IPS DF 4.7 (cell line): ENCODE measurements around the gene KBTBD4.
"Not testable (repeated sequence)": the region's sequence is repeated elsewhere in the genome, so short reads cannot be mapped to it uniquely, and the experiment has no call there.

Experiments used
- DNase-seq: peaks from one replicate; pipeline ENCODE4 v3.0.0-alpha.2; 2013; ENCODE audit warnings: low spot score; ENCODE audit errors: extremely low read depth

Gene KBTBD4

DNA sequence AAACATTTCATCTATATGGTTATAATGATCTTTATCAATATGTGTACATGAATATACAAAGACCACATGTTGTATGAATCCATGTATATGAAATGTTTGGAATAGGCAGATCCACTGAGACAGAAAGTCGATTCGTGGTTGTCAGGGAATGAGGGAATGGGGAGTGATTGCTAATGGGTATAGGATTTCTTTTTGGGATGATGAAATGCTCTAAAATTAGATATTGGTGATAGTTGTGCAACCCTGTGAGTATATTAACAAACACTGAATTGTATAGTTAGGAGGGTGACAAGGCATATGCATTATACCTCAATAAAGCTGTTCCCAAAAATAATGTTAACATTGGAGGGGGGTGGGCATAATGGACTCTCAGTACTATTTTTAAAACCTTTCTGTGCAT lies 18.3 kb downstream of the KBTBD4 start:
- no peak for DNase-seq

DNA sequence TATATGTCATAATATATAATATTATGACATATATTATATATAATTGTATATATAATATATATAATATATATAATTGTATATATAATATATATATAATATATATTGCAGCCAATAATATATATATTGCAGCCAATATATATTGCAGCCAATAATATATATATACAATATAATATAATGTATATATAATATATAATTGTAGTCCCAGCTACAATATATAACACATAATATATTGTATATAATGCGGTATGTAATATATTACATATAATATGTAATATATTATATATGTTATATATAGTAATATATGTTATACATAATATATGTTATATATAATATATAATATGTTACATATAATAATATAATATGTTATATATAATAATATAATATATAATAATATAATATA lies 20.1 kb downstream of the KBTBD4 start:
- no peak for DNase-seq

DNA sequence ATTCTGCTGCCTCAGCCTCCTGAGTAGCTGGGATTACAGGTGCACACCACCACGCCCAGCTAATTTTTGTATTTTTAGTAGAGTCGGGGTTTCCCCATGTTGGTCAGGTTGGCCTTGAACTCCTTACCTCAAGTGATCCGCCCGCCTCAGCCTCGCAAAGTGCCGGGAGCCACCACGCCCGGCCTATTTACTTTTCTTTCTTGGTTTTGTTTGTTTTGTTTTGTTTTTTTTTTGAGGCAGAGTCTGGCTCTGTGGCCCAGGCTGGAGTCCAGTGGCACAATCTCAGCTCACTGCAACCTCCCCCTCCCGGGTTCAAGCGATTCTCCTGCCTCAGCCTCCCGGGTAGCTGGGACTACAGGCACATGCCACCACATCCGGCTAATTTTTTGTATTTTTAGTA lies 21.8 kb downstream of the KBTBD4 start:
- not testable (repeated sequence) for DNase-seq

DNA sequence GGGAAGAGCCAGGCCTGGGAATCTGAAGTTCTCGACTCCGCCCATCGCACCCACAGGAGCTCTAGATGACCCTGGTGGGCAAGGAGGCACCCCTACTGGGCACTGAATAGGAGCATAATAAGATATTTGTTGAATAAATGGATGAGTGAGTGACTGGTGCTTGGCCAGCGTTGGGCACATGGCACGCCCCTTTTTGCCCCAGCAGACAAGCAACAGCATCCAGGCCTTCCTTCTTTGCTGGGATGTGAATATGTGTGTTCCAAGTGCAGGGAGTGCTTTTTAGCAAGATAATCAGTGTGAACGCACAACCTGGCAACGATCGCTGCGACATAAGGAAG lies 25.4 kb downstream of the KBTBD4 start:
- no peak for DNase-seq

DNA sequence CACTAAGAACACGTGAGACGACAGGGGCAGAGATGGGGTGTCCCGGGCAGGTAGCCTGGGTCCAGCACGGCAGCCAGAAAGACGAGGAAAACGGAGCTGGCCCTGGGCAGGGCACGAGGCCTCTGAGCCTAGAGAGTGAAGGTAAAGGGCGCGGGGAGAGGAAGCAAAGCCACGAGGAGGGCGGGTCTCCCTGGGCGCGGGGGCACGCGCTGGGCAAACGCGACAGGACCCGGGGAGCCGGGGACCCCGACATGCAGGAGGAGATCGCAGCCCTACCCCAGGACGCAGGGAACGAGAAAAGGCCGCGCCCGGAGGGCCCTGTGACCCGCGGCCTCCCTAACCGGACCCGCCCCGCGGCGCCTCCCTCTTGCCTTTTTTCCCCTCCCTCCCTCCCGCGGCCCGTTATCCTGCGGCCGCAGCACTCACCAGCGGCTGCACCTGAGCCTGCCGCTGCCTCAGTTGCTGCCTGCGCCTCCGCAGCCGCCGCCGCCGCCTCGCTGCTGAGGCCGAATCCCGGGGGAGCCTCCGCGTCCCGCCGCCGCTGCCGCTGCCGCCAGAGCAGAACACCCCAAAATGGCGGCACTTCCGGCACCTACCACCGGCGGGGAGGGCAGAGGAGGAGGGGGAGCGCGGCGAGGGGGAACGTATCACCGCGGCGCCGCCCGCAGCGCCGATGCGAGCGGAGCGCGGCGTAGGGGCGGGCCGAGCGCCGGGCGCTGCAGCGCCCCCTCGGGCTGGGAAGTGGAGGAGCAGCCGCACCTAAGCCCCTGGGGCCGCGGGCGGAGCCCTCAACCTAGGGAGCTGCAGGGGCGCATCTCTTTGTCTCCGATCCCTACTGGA lies 26.0 kb downstream of the KBTBD4 start, which contains the start of gene CELF1:
TSS of gene CELF1 (minus strand) at position 567 of the 840 bp plus-strand sequence. CDS start 53,609 bp downstream, outside the sequence.
- no peak for DNase-seq

DNA sequence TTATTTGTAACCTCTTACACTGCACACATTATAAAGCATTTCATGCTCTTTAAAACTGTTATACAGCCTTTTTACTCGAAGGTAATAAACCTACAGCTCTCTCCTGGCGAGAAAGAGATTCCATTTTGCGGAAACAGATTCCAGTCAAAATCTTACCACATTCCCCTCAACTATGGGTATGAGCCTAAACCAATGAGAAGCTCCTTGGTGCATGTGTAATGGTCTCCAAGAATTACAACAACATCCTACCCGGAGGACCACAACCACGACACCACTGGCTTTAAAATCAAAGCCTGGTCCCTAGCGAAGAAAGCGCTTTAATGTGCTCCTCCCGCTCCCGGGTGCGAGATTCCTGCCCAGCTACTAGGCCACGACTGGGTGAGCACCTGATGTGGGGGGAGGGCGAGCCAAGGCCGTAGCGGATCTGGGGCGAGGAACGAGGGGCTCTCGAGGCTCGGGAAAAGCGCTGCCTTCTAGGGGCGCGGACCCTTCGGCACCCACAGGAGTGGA lies 26.7 kb downstream of the KBTBD4 start:
- no peak for DNase-seq

DNA sequence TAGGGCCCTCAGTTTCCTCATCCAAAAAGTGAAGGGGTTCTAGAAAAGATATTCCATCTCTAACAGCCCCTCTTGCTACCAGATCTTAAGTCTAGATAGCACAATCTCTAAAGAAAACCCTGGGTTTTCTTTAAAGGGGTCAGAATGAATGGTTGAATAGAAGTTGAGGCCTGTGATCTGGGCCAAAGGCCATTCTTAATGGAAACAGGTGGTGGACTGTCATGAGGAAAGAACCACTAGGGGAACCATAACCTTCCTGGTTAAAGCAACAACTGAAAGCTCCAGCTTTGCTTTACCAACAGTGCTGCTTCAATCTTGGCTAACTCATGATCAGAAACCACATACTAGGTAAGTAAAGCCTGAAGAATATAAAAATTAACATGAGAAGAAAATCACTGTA lies 27.7 kb downstream of the KBTBD4 start:
- DNase-seq = no peak

DNA sequence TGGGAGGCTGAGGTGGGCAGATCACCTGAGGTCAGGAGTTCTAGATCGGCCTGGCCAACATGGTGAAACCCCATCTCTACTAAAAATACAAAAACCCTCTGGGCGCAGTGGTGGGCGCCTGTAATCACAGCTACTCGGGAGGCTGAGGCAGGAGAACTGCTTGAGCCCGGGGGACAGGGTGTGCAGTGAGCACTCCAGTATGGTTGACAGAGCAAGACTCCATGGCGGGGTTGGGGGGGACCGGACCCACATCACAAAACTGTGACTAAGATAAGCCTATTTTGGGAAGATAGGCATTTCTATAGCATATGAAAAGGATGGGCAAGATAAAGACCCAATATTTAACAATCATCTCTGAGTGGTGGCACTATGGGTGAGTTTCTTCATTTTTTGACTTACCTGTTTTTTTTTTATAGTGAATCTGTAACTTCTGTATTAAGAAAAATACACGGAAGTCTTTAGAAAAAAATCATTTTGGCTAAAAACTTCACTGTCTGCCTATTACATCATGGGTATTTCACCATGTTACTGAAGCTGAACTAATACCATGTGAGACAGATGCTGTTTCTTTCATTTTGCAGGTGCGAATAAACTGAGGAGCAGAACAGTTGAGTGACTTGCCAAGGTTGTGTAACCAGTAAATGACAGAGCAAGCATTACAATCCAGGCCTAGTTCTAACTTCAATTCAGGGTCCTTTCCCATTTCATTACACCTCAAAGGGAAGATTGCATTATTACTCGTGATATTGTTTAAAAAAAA lies 28.3 kb downstream of the KBTBD4 start:
- no peak for DNase-seq

DNA sequence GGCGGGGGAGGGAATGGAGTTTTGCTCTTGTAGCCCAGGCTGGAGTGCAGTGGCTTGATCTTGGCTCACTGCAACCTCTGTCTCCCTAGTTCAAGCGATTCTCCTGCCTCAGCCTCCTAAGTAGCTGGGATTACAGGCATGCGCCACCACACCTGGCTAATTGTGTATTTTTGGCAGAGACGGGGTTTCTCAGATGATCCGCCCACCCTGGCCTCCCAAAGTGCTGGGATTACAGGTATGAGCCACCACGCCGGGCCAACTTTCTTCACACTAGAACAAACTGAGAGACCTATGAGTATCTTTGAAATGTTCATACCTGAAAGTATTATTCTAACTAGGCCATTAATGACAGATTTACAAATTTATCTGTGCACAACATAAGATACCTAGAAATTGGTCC lies 32.5 kb downstream of the KBTBD4 start:
- DNase-seq = not testable (repeated sequence)

DNA sequence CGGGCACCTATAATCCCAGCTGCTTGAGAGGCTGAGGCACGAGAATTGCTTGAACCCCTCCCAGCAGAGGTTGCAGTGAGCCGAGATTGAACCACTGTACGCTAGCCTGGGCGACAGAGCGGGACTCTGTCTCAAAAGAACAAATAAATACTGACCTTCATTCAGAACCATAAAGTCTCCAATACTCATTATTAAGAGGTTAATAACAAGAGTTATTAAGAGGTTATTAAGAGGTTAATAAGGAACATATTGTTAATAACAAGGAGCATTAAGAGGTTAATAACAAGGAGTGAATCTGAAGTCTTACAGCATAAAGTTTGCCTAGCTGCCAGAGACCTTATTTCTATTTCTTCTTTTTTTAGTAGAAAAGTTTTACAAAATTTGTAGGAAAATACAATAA lies 33.5 kb downstream of the KBTBD4 start:
- DNase-seq = no peak

DNA sequence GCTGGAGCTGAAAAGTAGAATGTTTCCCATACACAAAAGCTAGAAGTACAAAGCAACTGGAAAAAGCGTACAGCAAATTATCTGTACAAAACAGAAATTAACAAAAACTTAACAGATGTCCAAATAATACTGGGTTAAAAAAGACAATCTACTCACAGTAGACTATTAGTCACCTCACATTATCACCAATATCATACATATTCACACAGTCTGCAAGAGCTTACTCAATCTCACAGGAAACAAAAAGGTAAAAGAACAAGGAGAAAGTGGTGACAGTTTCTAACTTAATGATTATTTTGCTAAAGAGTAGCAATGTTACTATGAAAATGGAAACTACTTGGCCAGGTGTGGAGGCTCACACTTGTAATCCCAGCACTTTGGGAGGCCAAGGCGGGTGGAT lies 37.7 kb downstream of the KBTBD4 start:
- no peak for DNase-seq

DNA sequence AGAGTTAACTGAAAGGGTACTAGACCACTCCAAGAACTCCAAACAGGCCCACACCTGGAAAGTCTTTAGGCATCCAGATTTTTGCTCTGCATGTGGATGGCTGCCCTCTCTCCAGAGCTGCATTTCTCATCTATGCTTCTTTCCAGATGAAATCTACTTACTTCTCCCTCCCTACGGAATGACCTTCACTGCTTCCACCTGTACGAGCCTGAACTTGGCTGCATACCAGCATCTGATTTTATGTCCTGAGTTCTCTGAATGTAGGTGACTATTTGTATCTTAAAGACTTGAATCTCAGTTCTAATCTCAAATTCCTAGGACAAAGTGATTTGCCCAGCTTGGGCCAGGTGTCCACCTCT lies 39.1 kb downstream of the KBTBD4 start:
- DNase-seq = no peak

DNA sequence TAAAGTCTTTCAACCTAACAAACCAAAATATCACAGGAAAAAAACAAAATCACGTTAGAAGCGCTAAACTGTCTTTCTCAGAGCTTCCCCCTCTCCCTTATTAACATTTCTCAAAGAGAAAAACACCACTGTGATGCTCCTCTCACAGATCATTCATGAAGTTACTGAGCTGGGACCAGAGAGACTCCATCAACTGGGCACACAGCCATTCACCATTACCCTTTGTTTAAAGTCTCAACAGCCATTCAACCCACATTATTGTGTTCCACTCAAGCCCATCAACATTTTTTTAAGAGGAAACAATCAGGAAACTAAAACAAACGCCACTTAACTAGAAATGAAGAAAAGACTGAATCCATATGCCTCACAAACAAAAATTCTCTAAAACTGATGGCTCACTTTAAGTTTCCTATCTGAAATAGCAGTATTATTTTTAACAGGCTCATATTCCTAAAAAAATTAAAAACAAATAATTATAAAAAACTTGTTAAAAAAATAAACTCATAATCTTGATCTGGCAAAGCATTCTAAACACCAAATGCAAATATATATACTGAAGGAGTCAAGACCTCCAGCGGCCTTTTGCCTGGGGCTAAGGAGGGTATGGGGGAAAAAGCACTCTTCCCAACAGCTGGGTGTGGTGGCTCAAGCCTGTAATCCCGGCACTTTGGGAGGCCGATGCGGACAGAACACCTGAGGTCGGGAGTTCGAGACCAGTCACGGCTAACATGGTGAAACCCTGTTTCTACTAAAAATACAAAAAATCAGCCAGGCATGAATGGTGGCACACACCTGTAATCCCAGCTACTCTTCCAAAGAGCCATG lies 39.8 kb downstream of the KBTBD4 start:
- no peak for DNase-seq

DNA sequence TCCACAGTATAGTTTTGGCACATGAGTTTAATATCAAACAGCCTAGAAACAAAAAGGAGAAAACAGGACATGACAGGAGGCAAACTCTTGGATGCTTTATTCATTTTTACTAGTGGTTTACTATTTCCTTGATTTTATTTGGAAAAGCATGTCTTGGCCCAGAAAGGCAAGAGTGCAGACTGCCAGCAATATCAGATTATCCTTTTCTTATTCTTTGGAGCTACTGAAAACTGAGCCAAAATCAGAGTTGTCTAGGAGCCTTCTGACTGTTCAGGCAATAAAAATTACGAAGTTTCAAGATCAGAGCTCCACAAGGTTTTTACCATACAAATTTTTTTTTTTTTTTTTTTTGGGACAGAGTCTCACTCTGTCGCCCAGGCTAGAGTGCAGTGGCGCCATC lies 41.9 kb downstream of the KBTBD4 start:
- no peak for DNase-seq

DNA sequence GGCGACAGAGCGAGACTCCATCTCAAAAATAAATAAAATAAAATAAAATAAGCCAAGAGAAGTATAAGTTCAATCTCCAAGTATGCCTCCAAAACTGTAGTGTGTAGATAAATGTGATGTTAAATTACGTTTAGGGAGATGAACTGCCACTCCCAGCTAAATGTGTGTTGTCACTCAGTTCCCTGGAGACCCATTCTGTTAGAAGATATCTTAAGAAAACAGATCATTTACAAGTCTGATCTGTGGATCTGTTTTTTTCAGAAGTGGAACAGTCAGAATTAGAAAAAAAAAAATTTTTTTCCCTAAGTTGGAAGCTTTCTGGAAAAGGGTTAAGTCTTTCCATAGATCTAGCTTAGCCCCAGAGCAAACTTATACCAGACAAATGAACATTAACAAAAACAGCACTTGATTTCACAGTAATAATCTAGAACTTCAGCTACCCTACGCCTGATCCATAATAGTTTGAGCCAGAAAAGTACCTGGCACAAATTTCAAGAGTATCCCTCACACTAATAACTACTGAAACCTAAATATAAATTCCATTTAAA lies 44.0 kb downstream of the KBTBD4 start:
- no peak for DNase-seq

DNA sequence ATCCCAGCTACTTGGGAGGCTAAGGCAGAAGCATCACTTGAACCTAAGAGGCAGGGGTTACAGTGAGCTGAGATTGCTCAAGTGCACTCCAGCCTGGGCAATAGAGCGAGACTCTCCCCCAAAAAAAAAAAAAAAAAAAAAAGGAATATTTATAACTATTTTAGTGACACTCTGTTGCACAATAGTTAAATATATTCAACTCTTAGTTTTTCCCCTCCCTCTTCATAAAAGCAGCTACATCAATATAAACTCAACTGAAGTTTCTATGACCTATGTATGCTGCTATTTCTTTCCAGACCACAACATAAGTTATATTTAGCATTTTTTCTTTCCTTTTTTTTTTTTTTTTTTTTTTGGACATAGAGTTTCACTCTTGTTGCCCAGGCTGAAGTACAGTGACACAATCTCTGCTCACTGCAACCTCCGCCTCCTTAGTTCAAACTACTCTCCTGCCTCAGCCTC lies 45.0 kb downstream of the KBTBD4 start:
- no peak for DNase-seq

DNA sequence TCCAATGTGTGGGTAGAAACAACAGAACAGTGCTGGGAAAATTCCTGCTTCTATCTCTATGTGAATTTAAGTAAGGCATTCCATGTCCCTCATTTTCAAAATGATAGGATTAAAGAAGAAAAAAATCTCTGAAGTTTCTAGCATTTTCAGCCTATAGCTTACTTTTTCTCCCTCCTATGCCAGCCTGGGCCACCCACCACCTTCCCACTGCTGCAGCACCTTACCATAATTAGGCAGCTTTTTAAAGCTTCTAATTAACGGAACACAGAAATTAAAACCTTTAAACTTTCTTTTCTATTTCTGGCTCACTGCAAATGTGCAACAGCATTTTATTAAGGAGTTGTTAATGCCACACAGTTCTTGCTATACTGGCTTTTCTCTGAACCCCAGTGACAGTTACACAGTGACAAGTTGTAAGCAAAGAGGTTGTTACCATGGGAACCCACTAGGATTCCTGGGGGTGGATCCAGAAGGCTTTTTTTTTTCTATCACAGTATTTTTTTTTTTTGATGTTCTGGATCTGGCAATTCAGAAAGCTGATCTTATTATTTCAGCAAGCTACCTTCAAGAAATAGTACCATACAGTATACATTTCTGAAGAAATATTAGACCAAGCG lies 46.1 kb downstream of the KBTBD4 start:
- no peak for DNase-seq

DNA sequence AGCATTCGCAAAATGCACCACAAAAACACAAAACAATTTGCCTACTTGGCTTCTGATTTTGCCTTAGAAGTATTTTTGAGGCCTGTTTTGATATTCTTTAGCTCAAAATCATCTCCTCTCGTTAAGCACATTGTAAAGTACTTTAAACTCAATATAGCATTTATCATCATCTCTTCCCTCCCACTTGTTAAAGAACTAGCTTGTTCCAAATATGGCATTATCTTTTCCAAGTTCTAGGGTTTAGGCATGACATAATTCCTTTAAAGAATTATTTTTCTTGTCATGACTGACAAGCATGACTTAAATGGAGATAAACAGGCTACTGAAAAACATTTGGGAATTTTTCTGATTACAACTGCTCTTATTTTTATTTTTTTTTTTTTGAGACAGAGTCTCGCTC lies 47.1 kb downstream of the KBTBD4 start:
- no peak for DNase-seq

DNA sequence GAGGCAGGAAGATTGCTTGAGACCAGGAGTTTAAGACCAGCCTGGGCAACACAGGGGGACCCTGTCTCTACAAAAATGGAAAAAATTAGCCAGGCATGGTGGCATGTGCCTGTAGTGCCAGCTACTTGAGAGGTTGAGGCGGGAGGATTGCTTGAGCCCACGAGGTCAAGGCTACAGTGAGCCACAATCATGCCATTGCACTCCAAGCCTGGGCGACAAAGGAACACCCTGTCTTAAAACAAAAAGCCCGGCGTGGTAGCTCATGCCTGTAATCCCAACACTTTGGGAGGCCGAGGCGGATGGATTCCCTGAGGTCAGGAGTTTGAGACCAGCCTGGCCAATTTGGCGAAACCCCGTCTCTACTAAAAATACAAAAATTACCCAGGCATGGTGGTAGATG lies 48.0 kb downstream of the KBTBD4 start:
- DNase-seq = not testable (repeated sequence)

DNA sequence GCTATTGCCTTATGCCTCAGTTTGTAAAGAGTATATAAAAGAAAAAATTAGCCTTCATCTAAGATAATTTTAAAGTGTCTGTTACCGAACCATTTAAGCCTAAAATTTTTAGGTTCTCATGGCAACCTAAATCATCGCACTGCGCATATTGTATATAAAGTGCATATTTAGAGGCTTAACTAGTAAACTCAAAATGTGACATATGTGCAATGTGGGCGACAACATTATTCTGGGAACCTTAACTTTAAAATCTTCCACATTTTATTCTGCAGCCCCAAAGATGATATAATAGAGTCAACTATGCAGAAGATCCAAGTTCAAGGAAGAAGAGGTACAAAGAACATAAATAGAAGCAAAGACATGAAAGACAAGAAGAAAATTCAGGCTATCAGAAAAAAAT lies 48.8 kb downstream of the KBTBD4 start:
- DNase-seq = no peak

DNA sequence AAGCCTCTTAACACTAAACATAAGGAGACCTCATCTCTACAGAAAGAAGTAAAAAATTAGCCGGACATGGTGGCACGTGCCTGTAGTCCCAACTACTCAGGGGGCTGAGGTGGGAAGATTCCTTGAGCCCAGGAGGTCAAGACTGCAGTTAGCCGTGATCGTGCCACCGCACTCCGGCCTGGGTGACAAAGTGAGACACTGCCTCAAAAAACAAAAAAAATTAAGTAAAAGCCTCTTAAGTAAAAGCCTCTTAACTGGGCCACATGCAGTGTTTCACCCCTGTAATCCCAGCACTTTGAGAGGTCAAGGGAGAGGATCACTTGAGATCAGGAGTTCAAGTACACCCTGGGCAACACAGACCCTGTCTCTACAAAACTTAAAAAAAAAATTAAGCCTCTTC lies 51.6 kb downstream of the KBTBD4 start:
- no peak for DNase-seq
